Measurements from ENCODE around the gene HRH3. TPM values are rescaled to one million over a fixed set of nuclear protein-coding genes. Genes with fewer than 3 reads are reported as not detected.

The HRH3 gene
- total RNA-seq, 1 experiment from 2014 or later: 1.8 TPM

DNA sequence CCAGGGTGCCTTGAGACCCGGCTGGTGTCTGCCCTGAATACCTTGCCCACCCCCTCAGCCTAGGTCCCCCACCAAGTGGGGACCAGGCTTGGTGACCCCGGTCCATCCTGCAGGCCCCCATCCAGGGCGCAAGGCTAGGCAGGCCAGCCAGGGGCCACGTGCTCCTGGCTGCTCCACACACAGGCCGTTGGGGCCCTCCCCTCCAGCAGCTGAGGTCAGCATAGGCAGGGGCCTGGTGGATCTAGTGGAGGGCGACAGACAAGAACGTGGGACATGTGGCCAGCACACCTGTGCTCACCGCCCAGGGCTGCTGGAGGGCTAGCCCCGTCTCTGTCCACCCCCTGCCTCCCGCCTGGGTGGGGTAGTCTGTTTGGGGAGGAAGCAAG, 7.5 kb upstream of the HRH3 start:
- H3K18ac ChIP-seq (ENCODE audit: insufficient read length, low read depth, low read length): no peak overlapping the region
- H3K23ac ChIP-seq (ENCODE audit: insufficient read length, low read depth, low read length): no peak overlapping the region
- H3K23me2 ChIP-seq (ENCODE audit: insufficient read length, low read depth, low read length, poor library complexity, severe bottlenecking): no peaks in the 10 kb centered on the region
- no peak overlapping the region for H2BK12ac ChIP-seq (ENCODE audit: insufficient read length, low read depth, low read length)
- H3K14ac ChIP-seq (ENCODE audit: insufficient read depth, low read length): no peak overlapping the region
- Mint-ChIP-seq H3K4me3 (no peak overlapping the region), H3K36me3 (ENCODE audit: insufficient read depth in 1 of 3, low read depth in 3 of 3) (no peaks in the 10 kb centered on the region), H3K9me3 (no peaks in the 10 kb centered on the region), H3K4me1 (peaks cover 2% of the 10 kb centered on the region in 2 experiments; a peak in 2 of 4 replicates), H3K27ac (no peak overlapping the region), H3K27me3 (ENCODE audit: low read depth) (peaks cover 44% of the 10 kb centered on the region)
- H3K4me2 ChIP-seq (ENCODE audit: insufficient read depth, insufficient read length, low read length): no peak overlapping the region
- DNase-seq: no peak
- H2AFZ ChIP-seq (ENCODE audit: low read length): no peak overlapping the region
- H2BK120ac ChIP-seq (ENCODE audit: low read depth, low read length, poor library complexity, severe bottlenecking): no peak overlapping the region
- H3K4ac ChIP-seq (ENCODE audit: low read depth, low read length): no peak overlapping the region
- no peak overlapping the region for H2AK5ac ChIP-seq (ENCODE audit: insufficient read length, low read length)
- no peak overlapping the region for H2BK15ac ChIP-seq (ENCODE audit: low read depth, low read length)
- H4K91ac ChIP-seq (ENCODE audit: insufficient read length, low read depth, low read length): no peak overlapping the region
- no peak overlapping the region for H3K27ac ChIP-seq (ENCODE audit: insufficient read length, low read depth, low read length)
- no peak overlapping the region for H4K5ac ChIP-seq (ENCODE audit: insufficient read length, low read depth, low read length)
- no peaks in the 10 kb centered on the region for H4K20me1 ChIP-seq (ENCODE audit: control insufficient read depth, insufficient read depth, insufficient read length)
- no peak overlapping the region for H2BK5ac ChIP-seq (ENCODE audit: insufficient read length, low read length)
- no peak overlapping the region for H3T11ph ChIP-seq (ENCODE audit: low read length)
- H2BK20ac ChIP-seq (ENCODE audit: low read depth, low read length, poor library complexity, severe bottlenecking): no peak overlapping the region
- H4K8ac ChIP-seq (replicated peaks; ENCODE audit: insufficient read length, low read depth, low read length): no peak overlapping the region
- H3K56ac ChIP-seq (ENCODE audit: insufficient read length, low read depth, low read length): no peak overlapping the region
- H3K9me3 ChIP-seq (ENCODE audit: control insufficient read depth, low read depth, low read length): no peaks in the 10 kb centered on the region
- no peaks in the 10 kb centered on the region; the same call in 1 of the 2 replicates for H3K27me3 ChIP-seq (ENCODE audit: insufficient read depth, low read length)
- H3K79me2 ChIP-seq (ENCODE audit: insufficient read depth, low read length): no peaks in the 10 kb centered on the region
- TF ChIP-seq, protein P1, sequence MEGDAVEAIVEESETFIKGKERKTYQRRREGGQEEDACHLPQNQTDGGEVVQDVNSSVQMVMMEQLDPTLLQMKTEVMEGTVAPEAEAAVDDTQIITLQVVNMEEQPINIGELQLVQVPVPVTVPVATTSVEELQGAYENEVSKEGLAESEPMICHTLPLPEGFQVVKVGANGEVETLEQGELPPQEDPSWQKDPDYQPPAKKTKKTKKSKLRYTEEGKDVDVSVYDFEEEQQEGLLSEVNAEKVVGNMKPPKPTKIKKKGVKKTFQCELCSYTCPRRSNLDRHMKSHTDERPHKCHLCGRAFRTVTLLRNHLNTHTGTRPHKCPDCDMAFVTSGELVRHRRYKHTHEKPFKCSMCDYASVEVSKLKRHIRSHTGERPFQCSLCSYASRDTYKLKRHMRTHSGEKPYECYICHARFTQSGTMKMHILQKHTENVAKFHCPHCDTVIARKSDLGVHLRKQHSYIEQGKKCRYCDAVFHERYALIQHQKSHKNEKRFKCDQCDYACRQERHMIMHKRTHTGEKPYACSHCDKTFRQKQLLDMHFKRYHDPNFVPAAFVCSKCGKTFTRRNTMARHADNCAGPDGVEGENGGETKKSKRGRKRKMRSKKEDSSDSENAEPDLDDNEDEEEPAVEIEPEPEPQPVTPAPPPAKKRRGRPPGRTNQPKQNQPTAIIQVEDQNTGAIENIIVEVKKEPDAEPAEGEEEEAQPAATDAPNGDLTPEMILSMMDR (conservative IDR thresholded peaks at IDR 0.05): no peak
- WGBS (ENCODE audit: extremely low coverage, insufficient read length, low lambda C conversion rate): no CpG with 5 or more reads among the region's 10 CpGs
- no peak overlapping the region for H3K9ac ChIP-seq (ENCODE audit: extremely low read depth, insufficient read length, low read length)
- no peaks in the 10 kb centered on the region; the same call in 1 of the 2 replicates for H3K4me1 ChIP-seq (ENCODE audit: insufficient read depth, low read length)
- no peaks in the 10 kb centered on the region for H3K79me1 ChIP-seq (ENCODE audit: insufficient read depth, low read depth, low read length, poor library complexity, severe bottlenecking)
